ENCODE measurements around the gene HES5. TPM values are rescaled to one million over a fixed set of nuclear protein-coding genes. Genes with fewer than 3 reads are reported as not detected.

Gene HES5
- total and polyA plus RNA-seq, 10 of the 15 experiments (the other 5 are each of a cell fraction or from before 2014, with no cell fraction given): 0.12 to 0.15 TPM; not detected in 8

GRCh38 chr1:2496087-2496622 lies 33.9 kb downstream of the HES5 start:
- Histone ChIP-seq H3K79me2 (ENCODE audit: control insufficient read depth, insufficient read depth, low read length) (no peaks in the 10 kb centered on the region), H4K20me1 (ENCODE audit: control insufficient read depth, insufficient read depth) (no peaks in the 10 kb centered on the region), H3K9me3 (replicated peaks; ENCODE audit: control insufficient read depth, insufficient read depth, low read length) (no peaks in the 10 kb centered on the region), H2AFZ (ENCODE audit: control insufficient read depth, low read depth, low read length) (no peak overlapping the region), H3K9ac (ENCODE audit: control insufficient read depth, insufficient read depth, low read length) (no peak overlapping the region), H3K4me3 (no peak overlapping the region), H3K4me2 (ENCODE audit: control insufficient read depth, insufficient read depth) (peak overlapping the region; percentile 54), H3K27me3 (replicated peaks in 1 of 2; ENCODE audit: control insufficient read depth in 2 of 2, insufficient read depth in 2 of 2, low read length in 1 of 2) (no peaks in the 10 kb centered on the region), H3K36me3 (ENCODE audit: control insufficient read depth in 2 of 2, insufficient read depth in 2 of 2, low read length in 1 of 2) (no peaks in the 10 kb centered on the region), H3K27ac (ENCODE audit: control insufficient read depth, insufficient read depth) (no peak overlapping the region), H3K4me1 (ENCODE audit: control insufficient read depth, insufficient read depth, low read length) (peaks cover 10% of the 10 kb centered on the region)
- BruUV-seq (replicated peaks): no TSS peak
- DNase-seq (ENCODE audit: low read depth, low spot score) (peak; percentile 25), ATAC-seq (peak; percentile 86), FAIRE-seq (no peak)
- CTCF ChIA-PET: interaction anchor here (0.6 to 1.5 kb wide), 2 partner anchors 46 to 52 kb away, joined by 3 to 8 read pairs; no protein-coding TSS in a partner anchor
- POLR2A ChIA-PET: interaction anchor here (2.0 kb wide), 1 partner anchor 89 kb away, joined by 9 read pairs; no protein-coding TSS in a partner anchor
- SMC1A ChIA-PET (ENCODE audit: uncharacterized antibody, unreplicated experiment): interaction anchor here (0.9 to 1.1 kb wide), 2 partner anchors 28 to 50 kb away, joined by 3 to 4 read pairs; no protein-coding TSS in a partner anchor
- RAD21 ChIA-PET (ENCODE audit: unreplicated experiment): interaction anchor here (1.1 to 1.9 kb wide), 3 partner anchors 30 to 80 kb away, joined by 3 to 11 read pairs (median 4); partner anchors contain the start of gene PANK4
- 5% methylated on average over 26 of the region's 28 CpGs for WGBS (ENCODE audit: insufficient coverage, insufficient replicate concordance, low lambda C conversion rate, missing lambda C conversion rate)
- intact Hi-C loops (cut with micrococcal nuclease; ENCODE audit: unreplicated experiment) (no loop called here), in situ Hi-C loops (cut with MboI) (no loop called here)
- TF ChIP-seq BCL11A (IDR thresholded peaks at IDR 0.05; ENCODE audit: low read depth, low read length) (no peak), NR2F1 (conservative IDR thresholded peaks at IDR 0.05) (no peak; the same call in 1 of the 2 replicates), IKZF1 (conservative IDR thresholded peaks at IDR 0.05) (peak; percentile 78), NBN (IDR thresholded peaks at IDR 0.05) (0 out of 2 replicates have a peak, but pooled peaks have one; percentile 29), NFYA (IDR thresholded peaks at IDR 0.05; ENCODE audit: borderline replicate concordance, low read depth, low read length) (no peak), BACH1 (IDR thresholded peaks at IDR 0.05; ENCODE audit: borderline replicate concordance) (no peak), CREM (IDR thresholded peaks at IDR 0.05; ENCODE audit: low read depth) (no peak), YY1 (IDR thresholded peaks at IDR 0.05; ENCODE audit: low read depth, low read length) (no peak), CBX5 (IDR thresholded peaks at IDR 0.05; ENCODE audit: low read depth) (no peak), HDGF (IDR thresholded peaks at IDR 0.05) (peak; percentile 66; the same call in 1 of the 2 replicates), IRF4 (IDR thresholded peaks at IDR 0.05; ENCODE audit: low read depth, low read length) (no peak), CHD1 (IDR thresholded peaks at IDR 0.05; ENCODE audit: low read depth, low read length) (no peak), ESRRA (IDR thresholded peaks at IDR 0.05; ENCODE audit: low read length) (no peak), POLR2A (IDR thresholded peaks at IDR 0.05; ENCODE audit: low read depth, low read length) (no peak), DPF2 (IDR thresholded peaks at IDR 0.05) (peak; percentile 95), TARDBP (IDR thresholded peaks at IDR 0.05; ENCODE audit: borderline replicate concordance) (no peak), GATAD2B (conservative IDR thresholded peaks at IDR 0.05; ENCODE audit: low read depth) (peak; percentile 84), EP300 (IDR thresholded peaks at IDR 0.05; ENCODE audit: borderline replicate concordance in 1 of 2, control insufficient read depth in 1 of 2, low read depth in 2 of 2, low read length in 2 of 2) (peak in 1 of 2 experiments; percentile 43; a peak in 1 of 4 replicates), FOS (IDR thresholded peaks at IDR 0.05; ENCODE audit: borderline replicate concordance, extremely low read depth, insufficient read length) (no peak), SMAD5 (IDR thresholded peaks at IDR 0.05; ENCODE audit: low read depth) (no peak)
- TF ChIP-seq, protein P1, sequence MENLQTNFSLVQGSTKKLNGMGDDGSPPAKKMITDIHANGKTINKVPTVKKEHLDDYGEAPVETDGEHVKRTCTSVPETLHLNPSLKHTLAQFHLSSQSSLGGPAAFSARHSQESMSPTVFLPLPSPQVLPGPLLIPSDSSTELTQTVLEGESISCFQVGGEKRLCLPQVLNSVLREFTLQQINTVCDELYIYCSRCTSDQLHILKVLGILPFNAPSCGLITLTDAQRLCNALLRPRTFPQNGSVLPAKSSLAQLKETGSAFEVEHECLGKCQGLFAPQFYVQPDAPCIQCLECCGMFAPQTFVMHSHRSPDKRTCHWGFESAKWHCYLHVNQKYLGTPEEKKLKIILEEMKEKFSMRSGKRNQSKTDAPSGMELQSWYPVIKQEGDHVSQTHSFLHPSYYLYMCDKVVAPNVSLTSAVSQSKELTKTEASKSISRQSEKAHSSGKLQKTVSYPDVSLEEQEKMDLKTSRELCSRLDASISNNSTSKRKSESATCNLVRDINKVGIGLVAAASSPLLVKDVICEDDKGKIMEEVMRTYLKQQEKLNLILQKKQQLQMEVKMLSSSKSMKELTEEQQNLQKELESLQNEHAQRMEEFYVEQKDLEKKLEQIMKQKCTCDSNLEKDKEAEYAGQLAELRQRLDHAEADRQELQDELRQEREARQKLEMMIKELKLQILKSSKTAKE (IDR thresholded peaks at IDR 0.05; ENCODE audit: low read depth, poor library complexity, severe bottlenecking): no peak
- TF ChIP-seq, protein P2, sequence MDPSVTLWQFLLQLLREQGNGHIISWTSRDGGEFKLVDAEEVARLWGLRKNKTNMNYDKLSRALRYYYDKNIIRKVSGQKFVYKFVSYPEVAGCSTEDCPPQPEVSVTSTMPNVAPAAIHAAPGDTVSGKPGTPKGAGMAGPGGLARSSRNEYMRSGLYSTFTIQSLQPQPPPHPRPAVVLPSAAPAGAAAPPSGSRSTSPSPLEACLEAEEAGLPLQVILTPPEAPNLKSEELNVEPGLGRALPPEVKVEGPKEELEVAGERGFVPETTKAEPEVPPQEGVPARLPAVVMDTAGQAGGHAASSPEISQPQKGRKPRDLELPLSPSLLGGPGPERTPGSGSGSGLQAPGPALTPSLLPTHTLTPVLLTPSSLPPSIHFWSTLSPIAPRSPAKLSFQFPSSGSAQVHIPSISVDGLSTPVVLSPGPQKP (IDR thresholded peaks at IDR 0.05; ENCODE audit: low read depth, low read length): no peak
- TF ChIP-seq, protein P3, sequence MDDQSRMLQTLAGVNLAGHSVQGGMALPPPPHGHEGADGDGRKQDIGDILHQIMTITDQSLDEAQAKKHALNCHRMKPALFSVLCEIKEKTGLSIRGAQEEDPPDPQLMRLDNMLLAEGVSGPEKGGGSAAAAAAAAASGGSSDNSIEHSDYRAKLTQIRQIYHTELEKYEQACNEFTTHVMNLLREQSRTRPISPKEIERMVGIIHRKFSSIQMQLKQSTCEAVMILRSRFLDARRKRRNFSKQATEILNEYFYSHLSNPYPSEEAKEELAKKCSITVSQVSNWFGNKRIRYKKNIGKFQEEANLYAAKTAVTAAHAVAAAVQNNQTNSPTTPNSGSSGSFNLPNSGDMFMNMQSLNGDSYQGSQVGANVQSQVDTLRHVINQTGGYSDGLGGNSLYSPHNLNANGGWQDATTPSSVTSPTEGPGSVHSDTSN (IDR thresholded peaks at IDR 0.05; ENCODE audit: insufficient replicate concordance, low read depth, low read length): no peak
